ENCODE measurements around the gene NADSYN1.
A peak's percentile ranks its signal among the peaks of the same experiment; 100 is the strongest.

NADSYN1 gene

DNA sequence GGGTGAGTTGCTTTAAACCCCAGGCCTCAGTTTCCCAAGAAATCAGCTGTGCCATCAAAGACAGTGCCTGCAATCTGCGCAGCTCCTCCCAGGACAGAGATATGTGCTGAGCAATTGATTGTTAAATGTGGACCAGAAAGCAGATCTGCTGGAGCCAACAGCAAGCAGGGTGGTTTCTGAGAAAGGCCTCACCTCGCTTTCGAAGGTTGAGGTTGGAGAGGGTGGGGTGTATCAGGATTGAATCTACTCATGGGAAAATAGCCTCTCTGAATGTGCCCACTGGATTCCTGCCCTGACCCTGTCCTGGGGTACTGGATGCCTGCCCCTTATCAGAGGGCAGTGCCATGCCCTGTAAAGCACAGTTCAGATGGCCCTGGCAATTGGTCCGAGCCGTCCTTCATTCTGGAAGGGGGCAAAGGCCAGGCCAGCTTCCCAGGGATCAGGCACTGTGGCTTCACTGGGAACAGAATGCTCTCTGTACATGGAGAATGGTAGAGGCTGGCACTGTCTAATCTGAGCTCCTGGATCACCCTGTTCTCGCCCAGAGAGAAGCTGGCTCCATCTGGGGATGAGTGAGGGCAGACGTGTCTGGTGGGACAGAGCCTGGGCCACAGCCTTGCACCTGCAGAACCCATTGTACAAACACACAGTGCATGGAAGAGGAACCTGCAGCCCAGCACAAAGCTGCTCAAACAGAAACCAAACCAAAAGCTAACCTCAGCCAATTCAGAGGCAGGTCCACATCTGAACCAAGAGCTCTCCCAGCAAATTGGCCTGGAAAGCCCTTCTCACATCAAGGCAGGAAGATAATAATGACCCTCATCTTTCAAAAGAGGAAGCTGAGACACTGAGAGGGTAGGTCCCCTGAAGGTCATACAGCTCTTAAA, 20.0 kb upstream of the NADSYN1 start:
- Histone ChIP-seq H3K27me3 (ENCODE audit: control insufficient read depth in 1 of 2, insufficient read depth in 2 of 2, low read length in 2 of 2) (no peaks in the 10 kb centered on the region), H3K4me3 (ENCODE audit: low read depth in 1 of 2, low read length in 2 of 2) (peak overlapping the region in 1 of 2 donors; percentile 18), H3K4me1 (ENCODE audit: control insufficient read depth in 1 of 2, insufficient read depth in 2 of 2, low read length in 2 of 2) (peaks cover 17 to 20% of the 10 kb centered on the region in 2 donors), H3K9ac (ENCODE audit: low read depth in 1 of 2, low read length in 2 of 2) (peak overlapping the region; percentile 11 to 33), H3K36me3 (ENCODE audit: control insufficient read depth in 1 of 2, insufficient read depth in 2 of 2, low read length in 2 of 2) (peaks cover 4 to 33% of the 10 kb centered on the region in 2 donors), H3K27ac (ENCODE audit: low read depth, low read length) (no peak overlapping the region), H3K9me3 (ENCODE audit: control insufficient read depth in 1 of 2, low read length in 2 of 2) (no peaks in the 10 kb centered on the region)

DNA sequence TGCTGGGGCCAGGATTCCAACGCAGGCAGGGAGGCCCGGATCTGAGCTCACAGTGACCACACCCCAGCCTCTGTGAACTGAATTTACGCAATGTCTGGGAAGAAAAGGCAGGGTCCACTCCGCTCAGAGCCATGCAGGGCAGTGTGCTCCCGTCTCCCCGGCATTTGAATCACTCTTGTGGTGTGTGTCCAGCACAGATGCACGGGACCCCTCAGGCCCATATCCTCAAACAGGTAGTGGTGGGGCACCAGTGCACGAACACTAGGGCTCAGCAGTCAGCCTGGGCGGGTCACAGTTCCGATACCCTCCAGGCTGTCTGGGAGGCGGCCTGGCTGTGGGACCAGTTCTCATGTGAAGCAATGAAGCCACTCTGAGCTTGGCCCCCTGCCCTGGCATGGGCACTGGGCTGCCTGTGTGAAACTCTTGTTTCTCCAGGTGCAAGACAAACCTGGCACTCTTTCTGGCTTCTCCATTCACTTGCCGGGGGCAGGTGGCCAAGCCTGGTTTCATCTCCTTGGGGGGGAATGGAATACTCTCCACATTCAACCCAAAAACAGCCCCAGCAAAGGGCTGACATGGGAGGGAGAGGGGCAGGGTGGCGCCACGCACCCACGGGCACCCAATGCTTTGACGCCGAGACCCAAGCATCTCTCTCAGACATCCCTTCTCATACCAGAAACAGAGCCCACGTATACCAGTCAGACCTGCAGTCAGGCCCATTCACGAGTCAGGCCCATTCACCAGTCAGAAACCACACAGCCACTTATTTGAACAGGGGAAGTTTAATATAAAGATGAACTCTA, 19.2 kb upstream of the NADSYN1 start:
- Histone ChIP-seq H3K9me3 (ENCODE audit: control insufficient read depth in 1 of 2, low read length in 2 of 2) (no peaks in the 10 kb centered on the region), H3K4me1 (ENCODE audit: control insufficient read depth in 1 of 2, insufficient read depth in 2 of 2, low read length in 2 of 2) (peaks cover 17 to 20% of the 10 kb centered on the region in 2 donors), H3K9ac (ENCODE audit: low read depth in 1 of 2, low read length in 2 of 2) (peak overlapping the region in 1 of 2 donors; percentile 33), H3K36me3 (ENCODE audit: control insufficient read depth in 1 of 2, insufficient read depth in 2 of 2, low read length in 2 of 2) (peaks cover 4 to 41% of the 10 kb centered on the region in 2 donors), H3K27ac (ENCODE audit: low read depth, low read length) (no peak overlapping the region), H3K27me3 (ENCODE audit: control insufficient read depth in 1 of 2, insufficient read depth in 2 of 2, low read length in 2 of 2) (no peaks in the 10 kb centered on the region), H3K4me3 (ENCODE audit: low read depth in 1 of 2, low read length in 2 of 2) (no peak overlapping the region)

DNA sequence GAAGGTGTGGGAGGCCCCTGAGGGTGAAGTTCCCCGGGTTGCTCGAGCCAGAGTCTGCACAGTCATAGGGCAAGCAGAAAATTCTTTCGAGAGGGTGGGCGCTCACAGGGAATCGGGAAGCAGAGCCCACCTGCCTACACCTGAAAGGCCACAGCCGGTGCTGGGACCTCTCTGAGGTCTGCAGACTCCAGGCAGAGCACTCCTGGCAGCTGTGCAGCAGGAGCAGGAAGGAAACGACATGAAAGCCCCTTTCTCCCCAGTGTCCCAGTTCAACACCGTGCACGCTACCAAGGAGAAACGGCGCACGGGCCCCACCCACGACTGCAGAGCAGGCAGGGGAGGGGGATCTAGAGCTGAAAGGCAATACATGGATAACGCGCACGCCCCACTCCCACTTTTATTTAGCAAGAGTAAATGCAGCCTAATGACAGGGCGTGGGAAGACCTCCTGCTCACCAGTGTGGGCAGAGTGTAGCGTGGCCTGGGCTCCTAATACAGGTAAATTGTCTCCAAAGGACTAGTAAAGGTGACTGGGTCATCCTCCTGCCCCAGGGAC, 18.4 kb upstream of the NADSYN1 start:
- Histone ChIP-seq H3K4me1 (ENCODE audit: control insufficient read depth in 1 of 2, insufficient read depth in 2 of 2, low read length in 2 of 2) (peaks cover 17 to 20% of the 10 kb centered on the region in 2 donors), H3K27me3 (ENCODE audit: control insufficient read depth in 1 of 2, insufficient read depth in 2 of 2, low read length in 2 of 2) (no peaks in the 10 kb centered on the region), H3K27ac (ENCODE audit: low read depth, low read length) (no peak overlapping the region), H3K36me3 (ENCODE audit: control insufficient read depth in 1 of 2, insufficient read depth in 2 of 2, low read length in 2 of 2) (peaks cover 10 to 49% of the 10 kb centered on the region in 2 donors), H3K9ac (ENCODE audit: low read depth in 1 of 2, low read length in 2 of 2) (no peak overlapping the region), H3K4me3 (ENCODE audit: low read depth in 1 of 2, low read length in 2 of 2) (no peak overlapping the region), H3K9me3 (ENCODE audit: control insufficient read depth in 1 of 2, low read length in 2 of 2) (no peaks in the 10 kb centered on the region)

DNA sequence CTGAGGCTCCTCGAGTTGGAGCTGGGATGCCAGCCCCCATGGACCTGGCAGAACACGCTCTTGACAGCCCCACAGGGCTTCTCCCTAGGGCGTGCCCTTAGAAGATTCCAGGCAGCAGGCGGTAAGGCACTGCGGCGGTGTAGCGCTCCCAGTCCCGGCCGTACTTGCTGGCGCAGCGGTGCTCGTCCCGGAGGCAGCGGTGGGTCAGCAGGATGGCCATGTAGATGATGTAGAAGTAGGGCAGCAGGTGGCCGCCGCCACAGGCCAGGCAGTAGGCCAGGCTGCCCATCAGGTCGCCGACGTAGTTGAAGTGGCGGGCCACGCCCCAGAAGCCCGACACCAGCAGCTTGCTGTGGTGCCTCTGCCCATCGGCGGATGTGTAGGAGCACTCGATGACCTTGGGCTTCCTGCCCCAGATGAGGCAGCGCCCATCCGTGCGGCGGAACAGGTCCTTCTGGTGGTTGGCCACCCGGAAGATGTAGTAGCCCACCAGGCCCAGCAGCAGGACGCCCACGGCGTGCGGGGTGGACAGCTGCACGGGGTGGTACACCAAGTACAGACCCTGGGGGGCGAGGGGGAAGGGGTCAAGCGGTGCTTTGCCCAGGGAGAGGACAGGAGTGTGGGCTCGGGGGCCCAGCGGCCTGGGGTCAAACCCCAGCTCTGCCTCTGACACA, 17.6 kb upstream of the NADSYN1 start:
- H3K27me3 ChIP-seq (ENCODE audit: control insufficient read depth in 1 of 2, insufficient read depth in 2 of 2, low read length in 2 of 2): no peaks in the 10 kb centered on the region
- H3K36me3 ChIP-seq (ENCODE audit: control insufficient read depth in 1 of 2, insufficient read depth in 2 of 2, low read length in 2 of 2): peaks cover 17 to 56% of the 10 kb centered on the region in 2 donors
- no peaks in the 10 kb centered on the region for H3K9me3 ChIP-seq (ENCODE audit: control insufficient read depth in 1 of 2, low read length in 2 of 2)
- H3K4me3 ChIP-seq (ENCODE audit: low read depth in 1 of 2, low read length in 2 of 2): no peak overlapping the region
- peaks cover 17 to 20% of the 10 kb centered on the region in 2 donors for H3K4me1 ChIP-seq (ENCODE audit: control insufficient read depth in 1 of 2, insufficient read depth in 2 of 2, low read length in 2 of 2)
- H3K9ac ChIP-seq (ENCODE audit: low read depth in 1 of 2, low read length in 2 of 2): no peak overlapping the region
- H3K27ac ChIP-seq (ENCODE audit: low read depth, low read length): no peak overlapping the region

DNA sequence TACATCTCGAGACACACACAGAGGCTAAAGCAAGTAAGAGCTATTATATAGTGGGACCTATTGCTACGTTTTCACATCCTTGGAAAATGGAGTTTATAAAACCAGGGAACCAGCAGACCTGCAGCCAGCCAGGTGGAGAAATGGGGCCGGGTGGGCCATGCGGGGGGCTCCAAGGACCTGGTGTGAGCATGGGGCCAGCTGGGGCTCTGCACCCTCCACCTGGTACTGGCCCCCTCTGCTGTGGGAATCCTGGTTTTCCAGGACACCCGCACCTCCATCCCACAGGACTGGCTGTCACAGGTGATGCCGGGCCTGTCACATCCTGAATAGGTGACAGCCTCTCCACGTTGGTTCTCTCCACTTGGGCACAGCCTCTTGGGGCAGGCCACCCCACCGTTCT, 16.1 kb upstream of the NADSYN1 start:
- no peak overlapping the region for H3K27ac ChIP-seq (ENCODE audit: low read depth, low read length)
- H3K36me3 ChIP-seq (ENCODE audit: control insufficient read depth in 1 of 2, insufficient read depth in 2 of 2, low read length in 2 of 2): peaks cover 22 to 71% of the 10 kb centered on the region in 2 donors
- no peaks in the 10 kb centered on the region for H3K9me3 ChIP-seq (ENCODE audit: control insufficient read depth in 1 of 2, low read length in 2 of 2)
- no peaks in the 10 kb centered on the region for H3K27me3 ChIP-seq (ENCODE audit: control insufficient read depth in 1 of 2, insufficient read depth in 2 of 2, low read length in 2 of 2)
- peaks cover 17 to 20% of the 10 kb centered on the region in 2 donors for H3K4me1 ChIP-seq (ENCODE audit: control insufficient read depth in 1 of 2, insufficient read depth in 2 of 2, low read length in 2 of 2)
- no peak overlapping the region for H3K9ac ChIP-seq (ENCODE audit: low read depth in 1 of 2, low read length in 2 of 2)
- H3K4me3 ChIP-seq (ENCODE audit: low read depth in 1 of 2, low read length in 2 of 2): no peak overlapping the region

DNA sequence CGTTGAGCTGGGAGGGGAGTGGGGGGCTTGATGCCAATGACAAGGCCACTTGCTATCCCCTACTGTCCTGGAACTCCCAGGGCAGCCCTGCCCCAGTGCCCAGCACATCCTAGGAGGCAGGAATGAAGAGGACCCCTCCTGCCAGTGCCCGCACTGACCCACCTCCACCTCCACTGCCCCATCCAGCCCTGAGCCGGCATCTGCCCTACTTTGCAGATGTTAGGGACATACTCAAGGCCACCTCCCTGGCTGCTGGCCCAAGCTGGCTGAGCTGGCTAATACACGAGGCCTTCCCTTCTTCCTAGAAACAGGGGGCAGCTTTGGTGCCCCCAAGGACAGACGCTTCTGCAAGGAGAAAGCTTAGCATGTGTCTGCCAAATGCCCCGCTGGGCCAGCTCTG, 15.6 kb upstream of the NADSYN1 start:
- Histone ChIP-seq H3K27ac (ENCODE audit: low read depth, low read length) (no peak overlapping the region), H3K4me1 (ENCODE audit: control insufficient read depth in 1 of 2, insufficient read depth in 2 of 2, low read length in 2 of 2) (peaks cover 17 to 20% of the 10 kb centered on the region in 2 donors), H3K27me3 (ENCODE audit: control insufficient read depth in 1 of 2, insufficient read depth in 2 of 2, low read length in 2 of 2) (no peaks in the 10 kb centered on the region), H3K36me3 (ENCODE audit: control insufficient read depth in 1 of 2, insufficient read depth in 2 of 2, low read length in 2 of 2) (peaks cover 22 to 76% of the 10 kb centered on the region in 2 donors), H3K9ac (ENCODE audit: low read depth in 1 of 2, low read length in 2 of 2) (no peak overlapping the region), H3K9me3 (ENCODE audit: control insufficient read depth in 1 of 2, low read length in 2 of 2) (no peaks in the 10 kb centered on the region), H3K4me3 (ENCODE audit: low read depth in 1 of 2, low read length in 2 of 2) (no peak overlapping the region)

DNA sequence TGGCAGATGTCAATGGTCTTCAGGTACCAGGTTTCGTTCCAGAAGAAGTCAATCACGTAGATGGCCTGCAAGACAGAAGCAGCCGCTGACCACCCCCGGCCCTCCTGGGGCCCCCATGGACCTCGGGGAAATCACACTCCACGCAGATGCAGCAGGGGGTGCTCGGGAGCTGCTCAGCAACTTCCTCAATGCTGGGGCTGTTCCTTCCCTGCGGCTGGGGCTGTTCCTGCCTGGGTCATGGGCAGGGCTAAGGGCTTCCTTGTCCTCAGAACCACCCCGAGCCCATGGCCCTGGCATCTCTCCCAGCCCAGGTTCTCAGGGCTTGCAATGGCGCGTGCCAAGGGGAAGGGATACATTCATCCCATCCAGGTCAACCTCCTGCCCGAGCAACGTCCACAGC, 15.1 kb upstream of the NADSYN1 start:
- H3K9ac ChIP-seq (ENCODE audit: low read depth in 1 of 2, low read length in 2 of 2): no peak overlapping the region

DNA sequence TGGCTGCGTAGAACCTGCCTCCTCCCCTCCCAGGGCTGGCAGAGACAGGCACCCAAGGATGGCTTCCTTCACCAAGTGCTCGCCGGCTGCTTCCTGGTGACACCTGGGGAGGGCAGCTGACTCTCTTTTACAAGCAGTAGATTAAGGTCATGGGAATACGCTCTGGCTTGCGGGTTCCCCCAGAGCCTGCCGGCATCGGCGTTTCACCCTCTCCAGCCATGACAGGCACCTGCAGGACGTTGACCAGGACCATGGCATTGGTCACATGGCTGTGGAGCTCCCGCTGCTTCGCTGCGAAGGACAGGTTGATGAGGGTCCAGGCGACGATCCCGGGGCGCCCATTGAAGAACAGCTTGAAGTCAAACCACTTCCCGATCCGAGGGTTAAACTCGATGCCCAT, 14.4 kb upstream of the NADSYN1 start:
- H3K4me1 ChIP-seq (ENCODE audit: control insufficient read depth in 1 of 2, insufficient read depth in 2 of 2, low read length in 2 of 2): peaks cover 6 to 7% of the 10 kb centered on the region in 2 donors
- H3K27ac ChIP-seq (ENCODE audit: low read depth, low read length): no peak overlapping the region
- peaks cover 26 to 87% of the 10 kb centered on the region in 2 donors for H3K36me3 ChIP-seq (ENCODE audit: control insufficient read depth in 1 of 2, insufficient read depth in 2 of 2, low read length in 2 of 2)
- no peak overlapping the region for H3K9ac ChIP-seq (ENCODE audit: low read depth in 1 of 2, low read length in 2 of 2)
- H3K4me3 ChIP-seq (ENCODE audit: low read depth in 1 of 2, low read length in 2 of 2): no peak overlapping the region
- no peaks in the 10 kb centered on the region for H3K9me3 ChIP-seq (ENCODE audit: control insufficient read depth in 1 of 2, low read length in 2 of 2)
- no peaks in the 10 kb centered on the region for H3K27me3 ChIP-seq (ENCODE audit: control insufficient read depth in 1 of 2, insufficient read depth in 2 of 2, low read length in 2 of 2)

More for the DNA sequence above, 15.1 kb upstream of the NADSYN1 start:
- Histone ChIP-seq H3K27ac (ENCODE audit: low read depth, low read length) (no peak overlapping the region), H3K27me3 (ENCODE audit: control insufficient read depth in 1 of 2, insufficient read depth in 2 of 2, low read length in 2 of 2) (no peaks in the 10 kb centered on the region), H3K4me1 (ENCODE audit: control insufficient read depth in 1 of 2, insufficient read depth in 2 of 2, low read length in 2 of 2) (peaks cover 14 to 15% of the 10 kb centered on the region in 2 donors), H3K4me3 (ENCODE audit: low read depth in 1 of 2, low read length in 2 of 2) (no peak overlapping the region), H3K9me3 (ENCODE audit: control insufficient read depth in 1 of 2, low read length in 2 of 2) (no peaks in the 10 kb centered on the region), H3K36me3 (ENCODE audit: control insufficient read depth in 1 of 2, insufficient read depth in 2 of 2, low read length in 2 of 2) (peaks cover 24 to 79% of the 10 kb centered on the region in 2 donors)

DNA sequence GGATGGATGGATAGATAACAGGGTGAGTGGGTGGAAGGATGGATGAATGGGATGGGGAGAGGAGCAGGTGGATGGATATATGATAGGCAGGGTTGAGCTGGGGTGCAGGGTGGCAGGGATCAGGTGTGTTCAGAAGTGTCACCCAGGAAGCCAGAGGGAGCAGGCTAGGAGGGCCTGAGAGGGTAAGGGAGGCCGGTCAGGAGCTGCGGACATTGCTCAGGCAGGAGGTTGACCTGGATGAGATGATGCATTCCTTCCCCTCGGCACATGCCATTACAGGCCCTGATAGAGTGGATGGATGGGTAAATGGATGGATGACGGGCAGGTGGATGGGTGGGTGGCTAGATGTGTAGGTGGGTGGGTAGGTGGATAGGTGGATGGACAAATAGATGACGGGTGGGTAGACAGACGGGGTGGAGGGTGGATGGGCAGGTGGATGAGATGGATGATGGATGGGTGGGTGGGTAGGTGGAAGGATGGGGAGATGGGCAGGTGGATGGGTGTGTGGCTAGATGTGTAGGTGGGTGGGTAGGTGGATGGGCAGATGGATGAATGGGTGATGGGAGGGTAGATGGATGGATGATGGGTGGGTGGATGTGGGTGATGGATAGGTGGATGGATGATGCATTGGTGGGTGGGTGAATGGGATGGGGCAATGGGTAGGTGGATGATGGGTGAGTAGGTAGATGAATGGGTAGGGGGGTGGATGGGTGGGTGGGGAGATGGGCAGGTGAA, 12.8 kb upstream of the NADSYN1 start:
- no peak overlapping the region for H3K27ac ChIP-seq (ENCODE audit: low read depth, low read length)
- peaks cover 26 to 93% of the 10 kb centered on the region in 2 donors for H3K36me3 ChIP-seq (ENCODE audit: control insufficient read depth in 1 of 2, insufficient read depth in 2 of 2, low read length in 2 of 2)
- no peaks in the 10 kb centered on the region for H3K27me3 ChIP-seq (ENCODE audit: control insufficient read depth in 1 of 2, insufficient read depth in 2 of 2, low read length in 2 of 2)
- H3K4me1 ChIP-seq (ENCODE audit: control insufficient read depth in 1 of 2, insufficient read depth in 2 of 2, low read length in 2 of 2): no peaks in the 10 kb centered on the region
- no peaks in the 10 kb centered on the region for H3K9me3 ChIP-seq (ENCODE audit: control insufficient read depth in 1 of 2, low read length in 2 of 2)
- no peak overlapping the region for H3K9ac ChIP-seq (ENCODE audit: low read depth in 1 of 2, low read length in 2 of 2)
- no peak overlapping the region for H3K4me3 ChIP-seq (ENCODE audit: low read depth in 1 of 2, low read length in 2 of 2)

Data from duodenal mucosa (tissue), 2 donors.